PFSK-1 (cell line): ENCODE data around the gene ZBTB16.

ENCODE experiments used
- FOXP2 ChIP-seq: optimal IDR thresholded peaks from 2 replicates; pipeline ENCODE3; 2011; ENCODE audit warnings: borderline replicate concordance, control low read depth, inconsistent platforms; ENCODE audit not compliant: insufficient read depth; ENCODE audit errors: extremely low read length, extremely low read depth
- POLR2AphosphoS5 ChIP-seq: IDR thresholded peaks from 2 replicates; pipeline ENCODE4 v1.6.1; 2012; ENCODE audit warnings: low read depth, mild to moderate bottlenecking, control low read depth, low read length, moderate library complexity
- SIN3A ChIP-seq: IDR thresholded peaks from 2 replicates; pipeline ENCODE4 v1.6.1; 2012; ENCODE audit warnings: mild to moderate bottlenecking, low read length, moderate library complexity, borderline replicate concordance; ENCODE audit not compliant: insufficient read depth
- TAF1 ChIP-seq: IDR thresholded peaks from 2 replicates; pipeline ENCODE4 v1.6.1; 2012; ENCODE audit warnings: low read length, control low read depth, borderline replicate concordance; ENCODE audit not compliant: insufficient read depth
- TF ChIP-seq, protein P1 (sequence below), 2 experiments: IDR thresholded peaks; 2 replicates each; pipeline versions ENCODE4 v1.6.1 to v1.8.0; 2011 to 2012; ENCODE audit warnings: low read depth in 2 of 2, low read length in 2 of 2, control low read depth in 1 of 2, inconsistent platforms in 1 of 2, mild to moderate bottlenecking in 1 of 2, moderate library complexity in 1 of 2; ENCODE audit not compliant: insufficient read depth in 1 of 2

Gene ZBTB16

DNA sequence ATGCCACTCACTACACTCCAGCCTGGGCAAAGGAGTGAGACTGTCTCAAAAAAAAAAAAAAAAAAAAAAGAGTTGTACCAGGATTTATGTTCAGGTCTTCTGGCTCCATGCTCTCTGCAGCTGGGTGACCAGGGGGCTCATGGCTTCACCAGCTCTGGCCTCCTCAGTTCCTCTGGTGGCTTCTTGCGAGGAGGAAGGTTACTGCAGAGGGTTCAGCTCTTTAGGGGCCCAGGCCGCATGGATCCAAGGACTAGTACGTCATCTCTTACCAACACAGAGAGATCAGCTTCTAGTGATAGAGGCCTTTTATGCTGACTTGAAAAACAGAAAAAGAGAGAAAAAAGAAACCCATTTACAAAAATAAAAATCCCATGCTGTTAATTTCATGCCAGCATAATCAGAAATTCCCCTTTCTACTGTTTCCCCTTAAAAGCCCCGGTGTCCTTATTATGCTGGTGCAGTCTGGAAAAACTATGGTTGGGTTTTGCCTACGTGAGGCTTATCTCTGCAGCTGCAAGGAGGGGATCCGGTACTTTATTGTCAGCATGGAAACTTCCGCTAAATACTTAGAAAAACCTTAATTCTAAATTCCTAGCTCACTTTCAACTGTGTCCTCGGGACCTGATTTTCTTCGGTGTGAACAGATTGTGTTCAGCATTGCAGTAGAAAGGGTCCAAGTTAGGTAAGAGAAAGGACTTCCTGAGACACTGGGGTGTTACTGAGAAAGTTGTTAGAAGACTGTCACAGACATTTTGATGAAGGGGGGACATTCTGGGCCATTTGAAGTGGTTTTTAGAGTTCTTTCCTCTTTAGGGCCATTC, 13.7 kb downstream of the ZBTB16 start:
- TF ChIP-seq TAF1, result no peak
- no peak for TF ChIP-seq FOXP2
- TF ChIP-seq POLR2AphosphoS5, result no peak
- no peak for TF ChIP-seq SIN3A

- TF ChIP-seq FOXP2 (no peak), POLR2AphosphoS5 (no peak), SIN3A (no peak), TAF1 (no peak)
- TF ChIP-seq, protein P1, sequence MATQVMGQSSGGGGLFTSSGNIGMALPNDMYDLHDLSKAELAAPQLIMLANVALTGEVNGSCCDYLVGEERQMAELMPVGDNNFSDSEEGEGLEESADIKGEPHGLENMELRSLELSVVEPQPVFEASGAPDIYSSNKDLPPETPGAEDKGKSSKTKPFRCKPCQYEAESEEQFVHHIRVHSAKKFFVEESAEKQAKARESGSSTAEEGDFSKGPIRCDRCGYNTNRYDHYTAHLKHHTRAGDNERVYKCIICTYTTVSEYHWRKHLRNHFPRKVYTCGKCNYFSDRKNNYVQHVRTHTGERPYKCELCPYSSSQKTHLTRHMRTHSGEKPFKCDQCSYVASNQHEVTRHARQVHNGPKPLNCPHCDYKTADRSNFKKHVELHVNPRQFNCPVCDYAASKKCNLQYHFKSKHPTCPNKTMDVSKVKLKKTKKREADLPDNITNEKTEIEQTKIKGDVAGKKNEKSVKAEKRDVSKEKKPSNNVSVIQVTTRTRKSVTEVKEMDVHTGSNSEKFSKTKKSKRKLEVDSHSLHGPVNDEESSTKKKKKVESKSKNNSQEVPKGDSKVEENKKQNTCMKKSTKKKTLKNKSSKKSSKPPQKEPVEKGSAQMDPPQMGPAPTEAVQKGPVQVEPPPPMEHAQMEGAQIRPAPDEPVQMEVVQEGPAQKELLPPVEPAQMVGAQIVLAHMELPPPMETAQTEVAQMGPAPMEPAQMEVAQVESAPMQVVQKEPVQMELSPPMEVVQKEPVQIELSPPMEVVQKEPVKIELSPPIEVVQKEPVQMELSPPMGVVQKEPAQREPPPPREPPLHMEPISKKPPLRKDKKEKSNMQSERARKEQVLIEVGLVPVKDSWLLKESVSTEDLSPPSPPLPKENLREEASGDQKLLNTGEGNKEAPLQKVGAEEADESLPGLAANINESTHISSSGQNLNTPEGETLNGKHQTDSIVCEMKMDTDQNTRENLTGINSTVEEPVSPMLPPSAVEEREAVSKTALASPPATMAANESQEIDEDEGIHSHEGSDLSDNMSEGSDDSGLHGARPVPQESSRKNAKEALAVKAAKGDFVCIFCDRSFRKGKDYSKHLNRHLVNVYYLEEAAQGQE (IDR thresholded peaks at IDR 0.05; ENCODE audit: insufficient read depth in 1 of 2, low read depth in 2 of 2, low read length in 2 of 2), result no peak
Observed at GRCh38 chr11:114073828-114074381, 14.4 kb downstream of the ZBTB16 start.

GRCh38 chr11:114074546-114075343, 15.2 kb downstream of the ZBTB16 start:
- TF ChIP-seq TAF1 (no peak), FOXP2 (no peak), SIN3A (no peak), POLR2AphosphoS5 (no peak)
- TF ChIP-seq, protein P1 (IDR thresholded peaks at IDR 0.05; ENCODE audit: insufficient read depth in 1 of 2, low read depth in 2 of 2, low read length in 2 of 2), result no peak

DNA sequence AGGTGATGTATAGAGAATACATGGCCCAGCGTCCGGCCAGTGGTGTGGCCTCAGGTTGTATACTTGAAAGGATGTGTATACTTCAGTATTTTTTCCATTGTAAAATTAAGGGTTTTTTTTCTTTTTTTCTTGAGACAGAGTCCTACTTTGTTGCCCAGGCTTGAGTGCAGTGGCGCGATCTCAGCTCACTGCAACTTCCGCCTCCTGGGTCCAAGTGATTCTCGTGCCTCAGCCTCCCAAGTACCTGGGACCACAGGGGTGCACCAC, 15.8 kb downstream of the ZBTB16 start:
- TF ChIP-seq FOXP2, result no peak

DNA sequence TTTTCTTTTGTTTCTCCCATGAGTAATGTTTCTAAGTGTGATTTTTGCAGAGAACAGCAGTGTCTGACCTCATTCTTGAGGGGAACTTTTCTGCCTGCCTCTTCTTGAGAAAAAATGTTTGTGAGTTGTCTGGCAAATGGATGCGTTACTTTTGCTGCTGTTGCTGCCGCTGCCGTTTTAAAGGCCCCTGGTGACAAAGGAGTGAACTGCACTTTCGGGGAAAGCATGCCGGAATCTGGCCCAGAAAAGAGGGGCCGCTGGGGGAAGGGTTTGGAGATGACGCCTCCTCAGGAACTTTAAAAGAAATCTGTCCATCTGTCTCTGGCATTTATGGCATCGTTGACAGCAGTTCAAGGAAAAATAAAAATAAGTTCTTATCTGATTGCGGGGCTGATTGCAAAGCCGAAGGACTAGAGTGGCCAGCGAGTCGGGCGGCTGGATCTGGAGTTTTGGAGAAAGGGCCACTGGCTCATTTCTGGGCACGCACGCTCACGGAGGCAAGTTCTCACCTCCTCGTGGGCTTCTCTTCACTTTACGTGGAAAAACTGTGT, 16.5 kb downstream of the ZBTB16 start:
- TF ChIP-seq TAF1, result no peak
- TF ChIP-seq FOXP2, result no peak
- TF ChIP-seq POLR2AphosphoS5, result no peak
- TF ChIP-seq SIN3A, result no peak
- TF ChIP-seq, protein P1 (IDR thresholded peaks at IDR 0.05; ENCODE audit: insufficient read depth in 1 of 2, low read depth in 2 of 2, low read length in 2 of 2), result no peak

- TF ChIP-seq SIN3A, result no peak
- TF ChIP-seq, protein P1 (IDR thresholded peaks at IDR 0.05; ENCODE audit: insufficient read depth in 1 of 2, low read depth in 2 of 2, low read length in 2 of 2), result no peak
- no peak for TF ChIP-seq FOXP2
- TF ChIP-seq TAF1, result no peak
- TF ChIP-seq POLR2AphosphoS5, result no peak
Observed at GRCh38 chr11:114076921-114077331, 17.4 kb downstream of the ZBTB16 start.
